HepG2 (cell line): ENCODE measurements around the gene CMIP. TPM values are rescaled to one million over a fixed set of nuclear protein-coding genes. Genes with fewer than 3 reads are reported as not detected.

Experiments
- E2F5 ChIP-seq: sonication (generic); formaldehyde crosslinking; conservative IDR thresholded peaks from 2 replicates; pipeline ENCODE4 v1.4.0; 2020; ENCODE audit warnings: missing genetic modification reagents
- HOMEZ ChIP-seq: IDR thresholded peaks from 2 replicates; pipeline ENCODE4 v1.6.1; 2016; ENCODE audit warnings: low read depth
- KMT2A ChIP-seq: sonication (generic); formaldehyde crosslinking; IDR thresholded peaks from 2 replicates; pipeline ENCODE4 v1.4.0; 2020; ENCODE audit warnings: missing genetic modification reagents
- MEIS1 ChIP-seq: sonication (generic); formaldehyde crosslinking; IDR thresholded peaks from 2 replicates; pipeline ENCODE4 v1.9.0; 2021; ENCODE audit warnings: mild to moderate bottlenecking, missing genetic modification reagents, moderate library complexity, borderline replicate concordance
- MTA1 ChIP-seq: sonication (generic); formaldehyde crosslinking; IDR thresholded peaks from 2 replicates; pipeline ENCODE4 v1.4.0; 2020; ENCODE audit warnings: missing genetic modification reagents, mild to moderate bottlenecking, borderline replicate concordance
- MXI1 ChIP-seq: IDR thresholded peaks from 3 replicates; pipeline ENCODE4 v1.6.1; 2012; ENCODE audit warnings: low read depth, low read length, inconsistent platforms, borderline replicate concordance
- MYC ChIP-seq: sonication (generic); formaldehyde crosslinking; IDR thresholded peaks from 2 replicates; pipeline ENCODE4 v1.9.0; 2021; ENCODE audit warnings: missing genetic modification reagents, borderline replicate concordance
- SATB2 ChIP-seq: sonication (generic); formaldehyde crosslinking; IDR thresholded peaks from 2 replicates; pipeline ENCODE4 v1.5.0; 2020; ENCODE audit warnings: missing genetic modification reagents
- SMARCE1 ChIP-seq: fragments of 450-650 bp; IDR thresholded peaks from 2 replicates; pipeline ENCODE4 v1.6.1; 2017; ENCODE audit warnings: borderline replicate concordance
- STAG1 ChIP-seq: sonication (generic); formaldehyde crosslinking; IDR thresholded peaks from 2 replicates; pipeline ENCODE4 v1.4.0; 2020; ENCODE audit warnings: missing genetic modification reagents
- TEAD3 ChIP-seq: optimal IDR thresholded peaks from 2 replicates; pipeline ENCODE3; 2016; ENCODE audit warnings: borderline replicate concordance
- ZBTB21 ChIP-seq: sonication (generic); formaldehyde crosslinking; IDR thresholded peaks from 2 replicates; pipeline ENCODE4 v1.4.0; 2020; ENCODE audit warnings: missing genetic modification reagents
- ZMAT3 ChIP-seq: sonication (generic); formaldehyde crosslinking; conservative IDR thresholded peaks from 2 replicates; pipeline ENCODE4 v1.7.0; 2021; ENCODE audit warnings: missing genetic modification reagents
- ZNF552 ChIP-seq: sonication (generic); formaldehyde crosslinking; IDR thresholded peaks from 2 replicates; pipeline ENCODE4 v1.9.0; 2022; ENCODE audit warnings: missing genetic modification reagents, mild to moderate bottlenecking, borderline replicate concordance
- polyA plus RNA-seq, 8 experiments: library from polyadenylated mRNA; depleted of rRNA in 3 of 8; stranded (reverse) in 7 of 8; unstranded in 1 of 8; fragments of >200 nt; fragmentation: Illumina TruSeq in 4 of 8; extraction: Trizol in 4 of 8; gene quantifications; 2 replicates each; pipeline versions ENCODE4 v1.2.1 to v1.2.3, GENCODE V29; 2011 to 2016; ENCODE audit warnings: low read depth in 4 of 8, missing spikeins in 1 of 8, mixed read lengths in 1 of 8; ENCODE audit not compliant: insufficient read depth in 1 of 8
- total RNA-seq, 5 experiments: library from RNA; depleted of rRNA; stranded (reverse); fragments of >200 nt; fragmentation: Illumina TruSeq; extraction: Trizol; gene quantifications; 2 replicates each; pipeline ENCODE4 v1.2.3, GENCODE V29; 2016; ENCODE audit warnings: low read depth in 1 of 5

Gene CMIP
- total and polyA plus RNA-seq, 2 of the 13 experiments (the other 11 are each of a cell fraction or from before 2014, with no cell fraction given): 10.9 to 18.1 TPM

GRCh38 chr16:81470796-81471636 is 26.4 kb downstream of the CMIP start (continued):
- TF ChIP-seq ZBTB21 (no peak), SMARCE1 (no peak), ZNF552 (CRISPR knock-in tag) (no peak), E2F5 (CRISPR knock-in tag) (no peak), KMT2A (CRISPR knock-in tag) (no peak), MYC (CRISPR knock-in tag) (no peak), STAG1 (CRISPR knock-in tag) (no peak), MEIS1 (CRISPR knock-in tag) (no peak), HOMEZ (no peak), TEAD3 (CRISPR knock-in tag) (peak; percentile 3), SATB2 (CRISPR knock-in tag) (no peak), MXI1 (peak; percentile 58; the same call in 1 of the 3 replicates), ZMAT3 (CRISPR knock-in tag) (no peak), MTA1 (CRISPR knock-in tag) (no peak)
